Stimulated activated CD8-positive, alpha-beta memory T cell treated with anti-CD3 and anti-CD28 coated beads, Interleukin-7, amount 100 ng/mL, for 48 hours (primary cell): Measurements from ENCODE around the gene ATP8B4.

ENCODE experiments used
- DNase-seq, 2 donors: peaks; one replicate each; pipeline ENCODE4 v3.0.0-alpha.2; 2020; ENCODE audit warnings: low read depth in 1 of 2; ENCODE audit errors: extremely low read depth in 1 of 2

ATP8B4 gene

DNA sequence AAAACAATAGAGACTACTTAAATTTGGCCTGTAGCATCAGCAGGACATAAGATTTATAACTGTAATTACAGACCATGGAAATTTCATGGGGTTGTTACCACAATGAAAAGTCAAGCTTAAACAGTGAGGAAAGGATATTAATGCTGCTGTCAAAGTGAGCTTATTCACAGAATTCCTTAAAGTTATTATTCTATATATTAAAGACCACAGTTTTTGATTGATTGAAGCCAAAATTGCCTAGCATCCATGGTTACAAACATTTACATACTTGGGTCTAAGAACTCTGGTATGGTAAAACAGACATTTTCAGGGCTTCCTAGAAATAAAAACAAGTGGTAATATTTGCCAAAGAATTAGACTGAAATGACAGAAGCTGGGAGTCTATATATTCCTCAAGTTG, 248.6 kb downstream of the ATP8B4 start:
- no peak for DNase-seq

DNA sequence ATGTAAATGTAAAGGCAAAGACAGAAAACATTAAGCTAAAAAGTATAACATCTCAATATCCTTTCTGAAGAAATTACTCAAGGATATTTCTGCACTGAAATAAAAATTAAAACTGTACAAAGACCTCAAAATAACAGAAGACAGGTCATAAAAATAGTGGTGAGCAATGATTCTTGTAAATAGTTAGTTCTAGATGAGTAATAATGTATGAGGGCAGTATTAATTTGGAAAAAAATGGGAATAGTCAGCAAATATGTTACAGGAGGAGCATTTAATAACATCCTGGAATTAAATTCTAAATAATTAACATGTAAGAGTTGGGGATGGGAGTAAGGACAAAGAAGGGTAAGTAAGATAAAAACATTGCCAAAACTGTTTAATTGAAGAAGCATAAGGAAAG, 250.7 kb downstream of the ATP8B4 start:
- no peak for DNase-seq

DNA sequence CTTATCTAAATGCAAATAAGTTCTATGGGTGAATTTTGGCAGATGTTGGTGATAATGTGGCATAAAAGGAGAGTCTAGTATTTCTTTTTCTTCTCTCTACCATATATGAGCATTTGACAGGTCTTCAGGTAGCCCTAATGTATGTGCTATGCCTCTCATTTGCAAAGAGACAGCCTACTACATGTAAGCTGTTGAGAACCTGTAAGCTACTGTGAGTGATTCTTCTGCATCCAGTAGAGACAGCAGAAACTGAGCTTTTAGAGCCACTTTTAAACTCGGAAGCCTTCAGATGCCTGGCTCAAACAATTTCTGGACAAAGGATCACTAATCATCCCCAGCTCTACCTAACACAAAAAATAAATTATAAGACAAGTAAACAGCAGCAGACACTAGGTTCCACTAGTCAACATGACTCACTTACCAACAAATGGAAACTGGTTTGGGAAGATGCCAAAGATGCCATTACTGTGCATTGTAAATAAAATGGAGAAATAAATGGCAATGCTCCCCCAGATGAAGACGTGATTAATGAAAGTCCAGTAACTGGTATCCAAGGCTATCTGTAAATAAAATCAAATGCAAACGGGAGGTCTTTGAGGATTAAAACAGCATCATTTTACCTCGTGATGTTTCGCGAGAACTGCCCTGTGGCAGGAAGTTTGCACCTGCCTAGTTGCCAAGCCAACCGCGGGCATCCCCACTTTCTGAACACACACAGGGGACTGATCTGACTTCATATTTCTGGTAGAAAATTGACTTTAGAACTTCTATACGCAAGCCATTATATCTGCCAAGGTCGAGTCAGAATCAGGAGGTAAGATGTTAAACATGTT, 252.9 kb downstream of the ATP8B4 start:
- DNase-seq: no peak

DNA sequence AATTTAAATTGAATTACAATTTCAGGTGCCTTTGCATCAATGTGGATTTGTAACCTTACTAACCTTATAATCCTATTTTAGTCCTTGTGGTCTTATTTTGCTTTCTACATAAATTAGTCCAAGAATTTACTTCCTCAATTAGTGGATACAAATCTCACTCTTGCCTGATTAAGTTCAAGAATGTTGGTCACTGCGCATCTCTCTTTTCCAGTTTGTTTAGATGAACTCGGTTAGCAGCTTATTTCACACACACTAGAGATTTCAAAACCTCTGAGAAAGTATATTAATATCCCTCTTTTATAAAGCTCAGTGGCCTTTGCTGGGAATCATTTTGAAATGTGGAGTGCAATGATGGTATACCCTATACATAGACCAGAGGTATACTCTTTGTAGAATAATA, 254.8 kb downstream of the ATP8B4 start:
- DNase-seq: no peak

DNA sequence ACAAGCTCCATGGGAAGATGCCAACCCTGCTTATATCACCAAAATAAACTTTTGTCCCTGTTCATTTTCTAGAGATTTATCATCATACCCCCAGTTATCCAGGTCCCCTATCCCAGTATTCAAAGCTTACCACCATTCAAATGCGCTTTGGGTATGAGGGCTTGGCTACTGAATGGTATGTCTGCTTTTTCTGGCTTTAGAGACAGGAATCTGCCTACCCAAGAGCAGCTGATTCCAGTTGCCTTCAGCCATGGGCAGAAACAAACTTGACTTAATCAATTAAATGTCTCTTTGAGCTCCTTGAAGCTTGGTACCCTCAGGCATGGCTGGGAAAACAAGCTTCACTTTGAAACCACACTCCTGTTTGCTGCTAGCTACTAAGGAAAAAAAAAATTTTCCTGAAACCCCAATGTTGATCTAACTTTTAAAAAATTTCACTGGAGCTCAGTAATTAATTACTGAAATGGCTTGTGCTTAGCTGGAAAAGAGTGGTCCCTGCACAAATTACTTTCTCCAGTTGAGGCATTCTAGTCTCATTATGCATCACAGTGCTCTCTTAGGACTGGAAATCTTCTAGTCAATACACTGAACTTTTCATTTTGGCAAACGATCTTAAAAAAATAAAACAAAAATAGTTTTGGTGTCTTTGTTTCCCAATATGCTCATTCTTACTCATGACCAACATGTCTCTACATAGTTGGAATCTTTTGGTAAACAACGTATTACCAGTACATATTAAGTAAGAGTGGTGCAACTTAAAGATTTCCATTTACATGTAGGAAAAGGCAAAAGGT, 255.4 kb downstream of the ATP8B4 start:
- no peak for DNase-seq

DNA sequence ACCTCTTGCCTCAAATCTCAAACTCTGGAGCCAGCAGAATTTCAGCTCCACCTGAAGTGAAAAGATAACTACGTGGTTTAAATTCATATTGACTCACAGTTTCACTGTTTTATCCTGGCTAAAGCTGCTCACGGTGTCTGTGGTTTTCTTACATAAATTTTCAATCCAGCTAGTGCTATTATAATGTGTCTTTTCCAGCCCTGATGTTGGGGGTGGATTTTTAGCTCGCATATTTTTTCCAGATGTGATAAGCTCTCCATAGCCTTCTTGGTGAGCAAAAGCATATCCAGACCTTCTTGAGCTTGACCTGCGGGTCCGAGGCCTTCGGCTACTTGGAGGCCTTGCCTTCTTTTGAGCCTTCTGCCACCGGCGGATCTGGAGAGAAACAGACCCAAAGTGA, 258.9 kb downstream of the ATP8B4 start:
- no peak for DNase-seq

DNA sequence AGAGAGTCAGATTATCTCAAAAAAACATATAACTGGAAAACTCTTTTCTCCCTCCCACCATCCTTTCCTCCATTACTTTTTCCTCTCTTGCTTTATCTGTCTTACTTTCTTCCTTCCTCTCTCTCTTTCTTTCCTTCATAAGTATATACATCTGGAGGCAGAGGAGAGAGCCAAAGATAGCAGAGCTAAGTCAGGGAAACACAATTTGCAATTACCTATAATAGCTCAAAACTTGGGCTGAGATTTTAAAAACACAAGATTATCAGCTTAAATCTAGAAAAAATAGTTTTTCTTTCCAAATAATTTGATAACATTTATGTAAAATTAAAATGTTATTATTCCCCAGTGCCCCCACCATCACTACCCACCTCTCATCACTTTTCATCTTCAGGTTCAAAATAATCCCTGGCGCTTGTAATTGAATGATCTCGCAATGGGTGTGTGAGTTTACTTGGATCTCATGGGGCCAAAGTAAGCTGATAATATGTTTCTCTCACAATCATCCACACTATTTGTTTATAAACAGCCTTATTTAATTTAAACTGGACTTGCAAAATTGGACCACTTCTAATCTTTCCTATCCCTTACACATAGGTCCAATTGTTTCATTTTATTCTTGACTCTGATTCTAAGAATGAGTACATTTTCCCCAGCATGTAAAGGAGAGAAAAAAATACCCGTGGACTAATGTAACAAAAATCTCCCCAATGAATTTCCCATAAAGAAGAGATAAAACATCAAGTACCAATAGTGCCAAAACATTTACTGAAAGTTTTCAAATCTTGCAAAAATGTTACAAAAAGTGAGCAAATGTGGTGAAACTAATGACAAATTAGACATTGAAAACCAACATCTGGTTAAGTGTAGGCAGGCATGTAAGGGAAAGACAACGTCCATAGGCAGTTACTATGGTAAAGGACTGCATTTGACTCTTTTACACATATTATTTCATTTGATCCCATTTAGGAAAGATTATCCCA, 261.2 kb downstream of the ATP8B4 start:
- DNase-seq: no peak

DNA sequence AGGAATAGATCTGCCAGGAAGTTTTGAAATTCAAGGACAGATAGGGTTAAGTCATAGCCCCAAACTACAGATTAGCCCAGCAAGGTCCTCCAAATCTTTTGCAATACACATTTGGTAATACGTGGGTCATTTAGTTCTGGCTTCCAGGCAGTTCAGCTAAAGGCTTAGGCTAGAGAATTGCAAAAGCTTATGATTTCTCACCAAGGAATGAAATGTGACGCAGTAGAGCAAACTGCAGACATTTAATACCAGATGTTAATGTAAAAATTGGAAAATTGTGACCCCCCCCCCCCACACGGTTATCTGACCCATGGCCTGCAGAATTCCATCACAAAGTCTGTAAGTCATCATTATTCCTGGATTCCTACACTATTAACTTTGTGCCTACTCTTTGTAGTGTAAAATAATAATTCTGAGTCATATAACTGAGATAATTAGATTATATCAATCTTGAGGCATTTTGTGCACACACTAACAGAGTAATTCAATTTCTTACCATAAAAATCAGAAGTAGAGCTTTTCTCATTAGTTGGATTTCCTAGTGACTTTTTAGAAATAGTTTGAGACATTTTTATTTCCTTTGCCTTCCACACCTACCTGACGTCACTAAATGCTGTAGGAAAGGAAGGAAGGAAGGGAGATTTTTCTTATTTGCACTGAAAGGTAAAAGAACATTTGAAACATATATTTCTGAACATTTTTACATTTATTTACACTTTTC, 263.0 kb downstream of the ATP8B4 start:
- no peak for DNase-seq

DNA sequence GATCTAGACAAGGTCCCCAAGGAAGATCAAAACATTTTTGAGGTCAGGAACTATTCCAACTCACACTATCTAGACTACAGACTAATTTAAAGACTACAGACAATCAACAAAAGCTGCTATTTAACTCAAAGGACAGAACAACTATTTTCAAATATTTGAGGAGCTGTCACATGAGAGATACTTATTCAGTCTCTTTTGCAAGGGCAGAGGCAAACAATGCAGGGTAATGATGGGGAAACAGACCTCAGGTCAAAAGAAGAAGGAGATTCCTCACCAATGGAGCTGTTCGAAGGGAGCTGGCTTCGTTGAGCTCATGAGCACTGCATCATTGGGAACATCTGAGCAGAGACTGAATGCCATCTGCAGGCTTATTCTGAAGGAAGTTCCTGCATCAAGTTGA, 266.3 kb downstream of the ATP8B4 start:
- no peak for DNase-seq

DNA sequence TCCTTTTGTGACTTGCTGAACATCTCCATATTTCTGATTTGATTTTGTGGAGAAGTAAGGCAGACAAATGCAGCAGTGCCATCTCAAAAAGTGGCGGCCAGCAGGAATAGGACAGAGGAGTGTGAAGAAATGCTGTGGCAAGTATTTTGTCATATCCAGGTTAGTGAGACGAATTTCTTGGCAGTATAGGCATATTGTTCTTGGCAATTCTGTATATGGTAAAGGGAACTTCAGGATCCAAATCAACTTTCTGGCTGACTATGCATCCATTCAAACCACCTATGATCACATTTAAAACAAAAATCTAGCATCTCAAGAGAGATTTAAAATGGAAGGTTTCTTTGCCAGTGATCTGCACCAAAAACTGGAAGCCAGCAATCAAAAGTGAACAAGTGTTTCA, 270.2 kb downstream of the ATP8B4 start:
- DNase-seq: no peak

DNA sequence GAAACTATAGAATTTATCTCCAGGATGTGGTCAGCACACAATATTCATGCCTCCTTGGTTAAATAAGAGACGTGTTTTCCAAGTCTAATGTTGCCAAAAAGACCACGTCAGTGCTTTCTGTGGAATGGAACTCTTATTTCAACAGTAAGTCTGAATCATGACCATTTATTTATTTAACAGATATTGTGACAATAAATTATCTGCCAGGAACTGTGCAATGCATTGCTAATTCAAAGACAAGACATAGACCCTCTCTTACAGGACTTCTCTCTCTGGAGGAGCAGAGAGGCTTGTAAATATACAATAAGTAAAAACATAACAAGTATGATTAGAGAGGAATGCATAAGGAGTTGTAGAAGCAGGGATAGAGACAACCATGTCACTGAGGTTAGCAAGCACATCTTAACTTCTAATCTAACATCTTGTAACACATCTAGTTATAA, 270.7 kb downstream of the ATP8B4 start:
- no peak for DNase-seq

DNA sequence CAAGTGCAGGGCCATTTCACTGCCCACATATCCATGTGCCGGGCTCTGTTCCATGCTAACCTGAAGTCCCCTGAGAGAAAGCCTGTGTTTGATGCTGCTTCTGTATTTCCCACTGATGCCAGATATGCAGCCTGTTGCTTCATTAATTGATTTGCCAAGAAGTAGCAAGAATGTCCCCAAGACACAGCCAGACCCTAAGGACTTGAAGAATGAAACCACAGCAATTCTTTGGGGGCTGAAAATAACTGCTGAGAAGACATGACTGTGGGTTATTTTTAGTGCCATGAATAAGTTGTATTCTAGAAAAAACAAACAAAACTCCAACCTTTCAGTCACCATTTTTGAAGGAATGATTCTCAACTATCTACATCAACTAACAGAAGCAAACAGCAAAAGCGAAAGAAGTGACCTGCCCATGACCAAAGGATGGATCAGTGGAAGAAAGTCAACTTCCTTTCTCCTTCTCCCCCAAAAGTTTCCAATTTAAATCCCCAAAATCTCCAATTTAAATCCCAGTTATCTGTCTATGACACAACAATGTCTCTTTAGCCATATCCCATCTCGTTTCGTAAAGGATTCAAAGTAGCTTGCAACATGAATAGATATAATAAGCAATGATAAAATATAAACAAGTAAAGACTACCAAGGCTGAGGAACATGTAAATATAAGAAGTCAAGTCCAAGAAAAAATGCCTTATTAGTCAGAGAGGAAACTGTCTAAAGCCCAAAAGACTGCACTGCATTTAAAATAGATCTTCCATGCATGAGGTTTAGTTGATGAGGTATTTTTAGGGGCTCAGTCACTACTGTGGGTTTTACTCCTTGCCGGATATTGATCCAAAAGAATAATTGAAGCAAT, 271.4 kb downstream of the ATP8B4 start:
- DNase-seq: no peak

DNA sequence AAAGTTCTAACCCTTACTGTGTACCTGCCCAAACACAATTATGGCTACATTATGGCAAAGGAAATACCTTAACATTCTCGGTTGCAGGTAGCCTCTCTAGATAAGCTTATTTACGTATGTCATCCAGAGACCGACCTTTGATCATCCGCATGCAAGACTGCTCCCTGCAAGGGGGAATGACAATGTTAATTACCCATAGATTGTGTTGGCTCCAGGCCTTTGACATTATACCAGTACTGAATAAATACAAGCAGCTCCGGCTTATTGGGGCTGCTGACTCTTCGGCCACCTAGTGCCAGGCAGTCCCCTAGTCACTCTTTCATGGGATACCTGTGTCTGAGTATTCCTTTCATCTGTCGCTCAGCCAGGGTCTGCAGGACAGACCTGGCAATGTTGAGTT, 274.6 kb downstream of the ATP8B4 start:
- DNase-seq: no peak

DNA sequence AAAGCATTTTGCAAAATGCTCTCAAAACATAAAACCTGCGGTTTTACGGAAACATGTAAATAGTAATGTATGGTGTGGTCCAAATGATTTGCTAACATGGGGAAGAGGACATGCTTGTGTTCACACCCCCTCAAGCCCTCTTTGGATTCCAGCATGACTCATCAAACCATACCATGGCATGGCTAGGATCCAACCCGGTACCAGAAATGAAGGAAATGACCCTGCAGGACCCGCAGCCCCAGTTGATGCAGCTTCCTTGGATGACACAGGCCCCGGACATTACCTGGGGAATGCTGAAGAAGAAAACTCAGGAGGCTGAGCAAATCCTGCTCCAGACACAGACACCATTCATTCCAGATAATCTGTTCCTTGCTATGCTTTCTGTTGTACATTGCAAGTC, 275.3 kb downstream of the ATP8B4 start:
- DNase-seq: no peak

DNA sequence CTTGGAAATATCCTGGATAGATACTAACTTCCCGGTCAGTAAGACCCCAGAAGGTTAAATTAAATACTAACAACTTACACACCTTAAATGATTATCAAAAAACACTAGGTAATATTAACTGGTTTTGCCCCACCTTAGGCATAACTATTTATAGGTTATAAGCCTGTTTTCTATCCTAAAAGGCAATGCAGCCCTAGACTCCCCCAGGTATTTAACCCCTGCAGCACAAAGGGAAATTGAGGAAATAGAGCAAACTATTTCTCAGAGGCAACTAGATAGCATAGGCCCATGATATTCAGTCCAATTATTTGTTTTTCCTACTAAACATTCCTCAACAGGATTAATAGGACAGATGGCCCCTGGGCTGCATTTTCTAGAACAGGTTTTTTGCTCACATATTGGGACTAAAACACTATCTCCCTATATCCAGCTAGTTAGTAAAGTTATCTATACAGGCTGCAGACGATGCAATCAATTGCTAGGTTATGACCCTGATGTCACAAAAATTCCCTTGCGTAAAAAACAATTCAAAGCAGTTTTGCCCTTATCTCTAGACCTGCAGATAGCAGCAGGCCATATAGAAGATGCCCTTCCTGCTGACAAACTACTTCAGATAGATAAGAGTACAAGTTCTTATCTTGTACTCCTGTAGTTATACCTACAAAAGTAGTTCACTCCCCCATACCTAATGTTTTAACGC, 276.9 kb downstream of the ATP8B4 start:
- DNase-seq: no peak

DNA sequence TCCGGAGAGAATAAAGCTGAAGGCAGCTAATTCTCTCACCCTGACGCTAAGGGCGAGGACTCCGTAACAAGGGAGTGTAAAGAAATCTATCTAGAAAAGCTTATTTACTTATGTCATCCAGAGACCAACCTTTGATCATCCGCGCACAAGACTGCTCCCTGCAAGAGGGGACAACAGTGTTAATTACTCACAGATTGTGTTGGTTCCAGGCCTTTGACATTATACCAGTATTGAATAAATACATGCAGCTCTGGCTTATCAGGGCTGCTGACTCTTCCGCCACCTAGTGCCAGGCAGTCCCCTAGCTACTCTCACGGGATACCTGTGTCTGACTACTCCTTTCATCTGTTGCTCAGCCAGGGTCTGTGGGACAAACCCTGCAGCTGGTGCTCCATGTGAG, 286.5 kb downstream of the ATP8B4 start:
- no peak for DNase-seq

DNA sequence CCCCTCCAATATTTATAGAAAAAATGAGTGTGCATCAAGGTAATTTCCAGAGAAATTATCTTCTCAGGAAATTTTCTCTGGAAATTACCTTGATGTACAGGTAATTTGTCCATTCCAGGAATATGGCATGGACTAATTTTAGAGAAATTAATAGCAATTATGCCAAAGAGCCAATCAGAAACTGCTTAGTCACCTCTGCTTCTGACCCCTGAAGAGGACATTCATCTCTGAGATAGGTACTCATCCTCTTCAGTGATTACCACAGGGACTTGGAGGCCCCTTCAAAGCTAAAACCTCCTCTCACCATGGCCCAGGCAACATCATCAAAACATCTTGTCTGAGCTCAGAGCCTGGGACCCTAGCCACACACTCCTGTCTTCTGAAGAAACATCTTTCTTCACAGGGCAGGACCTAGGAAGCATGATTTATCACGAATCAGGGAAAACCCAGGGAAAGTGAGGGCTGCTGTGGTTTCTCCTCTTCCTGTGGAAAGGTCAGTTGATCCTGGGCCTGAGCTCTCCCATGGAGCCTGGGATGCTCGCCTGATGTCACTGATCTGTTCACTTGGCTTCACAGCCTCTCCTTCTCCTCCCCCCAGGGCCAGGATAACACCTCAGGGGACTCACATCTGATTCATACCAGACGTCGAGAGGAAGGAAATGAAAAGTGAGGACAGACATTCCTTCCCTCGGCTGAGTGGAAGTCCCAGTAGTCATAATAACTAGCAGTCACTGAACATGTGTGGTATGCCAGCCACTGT, 287.6 kb downstream of the ATP8B4 start:
- no peak for DNase-seq

DNA sequence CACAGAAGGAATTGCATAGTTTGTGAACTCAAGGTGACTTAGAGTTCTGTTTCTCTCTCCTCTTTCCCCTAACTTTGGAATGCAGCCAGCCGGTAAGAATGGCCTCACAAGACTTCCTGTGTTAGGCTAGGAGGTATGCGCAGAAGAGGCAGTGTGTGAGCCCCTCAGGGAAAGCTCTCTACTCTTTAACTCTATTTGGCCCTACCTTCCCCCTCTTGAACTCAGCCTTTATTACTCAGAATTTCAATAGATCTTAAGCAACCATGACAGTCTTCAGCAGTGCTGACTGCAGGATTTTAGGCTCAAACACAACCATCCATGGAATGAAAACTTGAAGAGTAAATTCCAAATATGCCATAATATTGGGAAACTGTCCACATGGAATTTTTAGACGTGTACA, 288.6 kb downstream of the ATP8B4 start:
- no peak for DNase-seq
